AG09319 (cell line): ENCODE data around the gene NOC3L.

Experiments
- DNase-seq: peaks from one replicate; pipeline ENCODE4 v3.0.0-alpha.2; 2010; ENCODE audit warnings: low read depth; ENCODE audit errors: extremely low read depth
- TF ChIP-seq, protein P1 (sequence below): IDR thresholded peaks from 2 replicates; pipeline ENCODE4 v1.5.1; 2011; ENCODE audit warnings: low read depth, mild to moderate bottlenecking, inconsistent platforms, low read length, moderate library complexity

NOC3L gene

DNA sequence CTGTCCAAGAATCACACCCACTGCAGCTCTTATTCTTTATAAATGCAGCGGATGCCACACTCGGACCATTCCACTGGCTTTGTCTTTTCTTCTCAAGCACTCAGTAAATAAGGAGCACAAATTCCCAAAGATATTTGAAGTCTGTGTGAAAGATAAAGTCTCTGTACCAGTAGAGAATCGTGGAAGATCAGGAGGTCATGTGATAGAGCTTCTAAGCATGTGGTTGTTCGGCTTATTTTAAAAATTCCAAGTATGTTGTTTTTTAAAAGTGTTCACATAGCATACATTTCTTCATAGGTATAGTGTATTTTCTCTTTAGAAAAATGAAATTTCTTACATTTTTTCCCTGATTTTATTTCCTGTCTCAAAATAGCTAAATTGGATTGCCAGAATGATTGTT lies 75.8 kb downstream of the NOC3L start:
- TF ChIP-seq, protein P1, sequence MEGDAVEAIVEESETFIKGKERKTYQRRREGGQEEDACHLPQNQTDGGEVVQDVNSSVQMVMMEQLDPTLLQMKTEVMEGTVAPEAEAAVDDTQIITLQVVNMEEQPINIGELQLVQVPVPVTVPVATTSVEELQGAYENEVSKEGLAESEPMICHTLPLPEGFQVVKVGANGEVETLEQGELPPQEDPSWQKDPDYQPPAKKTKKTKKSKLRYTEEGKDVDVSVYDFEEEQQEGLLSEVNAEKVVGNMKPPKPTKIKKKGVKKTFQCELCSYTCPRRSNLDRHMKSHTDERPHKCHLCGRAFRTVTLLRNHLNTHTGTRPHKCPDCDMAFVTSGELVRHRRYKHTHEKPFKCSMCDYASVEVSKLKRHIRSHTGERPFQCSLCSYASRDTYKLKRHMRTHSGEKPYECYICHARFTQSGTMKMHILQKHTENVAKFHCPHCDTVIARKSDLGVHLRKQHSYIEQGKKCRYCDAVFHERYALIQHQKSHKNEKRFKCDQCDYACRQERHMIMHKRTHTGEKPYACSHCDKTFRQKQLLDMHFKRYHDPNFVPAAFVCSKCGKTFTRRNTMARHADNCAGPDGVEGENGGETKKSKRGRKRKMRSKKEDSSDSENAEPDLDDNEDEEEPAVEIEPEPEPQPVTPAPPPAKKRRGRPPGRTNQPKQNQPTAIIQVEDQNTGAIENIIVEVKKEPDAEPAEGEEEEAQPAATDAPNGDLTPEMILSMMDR: no peak
- DNase-seq: no peak

DNA sequence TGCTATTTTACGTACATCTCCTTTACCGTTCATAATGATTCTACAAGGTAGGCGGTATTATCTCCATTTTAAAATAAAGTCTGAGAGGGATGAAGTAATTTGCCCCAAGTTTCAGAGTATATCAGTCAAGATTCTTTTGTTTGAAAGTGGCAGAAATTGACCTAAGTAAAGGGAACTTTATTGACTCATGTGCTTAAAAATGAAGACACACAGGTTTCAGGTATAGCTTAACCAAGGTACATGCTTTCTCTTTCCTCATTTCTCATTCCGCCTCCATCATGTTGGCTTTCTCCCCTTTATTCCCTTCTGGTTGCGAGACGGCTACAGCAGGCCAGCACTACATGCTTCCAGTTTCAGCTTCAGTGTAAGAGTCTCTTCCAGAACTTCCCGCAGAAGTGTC lies 77.5 kb downstream of the NOC3L start:
- DNase-seq: no peak
- TF ChIP-seq, protein P1: no peak
